WERI-Rb-1 (cell line): ENCODE measurements around the gene ITPA.
"Not testable (repeated sequence)": the region's sequence is repeated elsewhere in the genome, so short reads cannot be mapped to it uniquely, and the experiment has no call there.

ENCODE experiments used
- DNase-seq: peaks from one replicate; pipeline ENCODE4 v3.0.0-alpha.2; 2020
- H3K27ac ChIP-seq: fragments of 250-450 bp; sonication (Bioruptor Pico); 2 replicates; pipeline ENCODE4 v1.5.1; 2020; ENCODE audit warnings: mild to moderate bottlenecking, moderate library complexity
- H3K27me3 ChIP-seq: fragments of 250-450 bp; sonication (Bioruptor Pico); 2 replicates; pipeline ENCODE4 v1.5.1; 2021; ENCODE audit warnings: mild to moderate bottlenecking, low read depth, moderate library complexity; ENCODE audit not compliant: insufficient read depth, severe bottlenecking
- H3K36me3 ChIP-seq: fragments of 250-450 bp; sonication (Bioruptor Pico); 2 replicates; pipeline ENCODE4 v1.5.1; 2020; ENCODE audit warnings: mild to moderate bottlenecking, moderate library complexity
- H3K4me3 ChIP-seq: 2 replicates; pipeline ENCODE4 v1.5.1; 2011; ENCODE audit warnings: low read depth, mild to moderate bottlenecking, control low read depth, low read length
- H3K9me3 ChIP-seq: fragments of 250-450 bp; sonication (Bioruptor Pico); 2 replicates; pipeline ENCODE4 v1.5.1; 2021; ENCODE audit warnings: mild to moderate bottlenecking, moderate library complexity; ENCODE audit not compliant: severe bottlenecking
- TF ChIP-seq, protein P1 (sequence below): IDR thresholded peaks from 2 replicates; pipeline ENCODE4 v1.5.1; 2011; ENCODE audit warnings: low read depth, mild to moderate bottlenecking, control low read depth, inconsistent platforms, low read length

ITPA gene

DNA sequence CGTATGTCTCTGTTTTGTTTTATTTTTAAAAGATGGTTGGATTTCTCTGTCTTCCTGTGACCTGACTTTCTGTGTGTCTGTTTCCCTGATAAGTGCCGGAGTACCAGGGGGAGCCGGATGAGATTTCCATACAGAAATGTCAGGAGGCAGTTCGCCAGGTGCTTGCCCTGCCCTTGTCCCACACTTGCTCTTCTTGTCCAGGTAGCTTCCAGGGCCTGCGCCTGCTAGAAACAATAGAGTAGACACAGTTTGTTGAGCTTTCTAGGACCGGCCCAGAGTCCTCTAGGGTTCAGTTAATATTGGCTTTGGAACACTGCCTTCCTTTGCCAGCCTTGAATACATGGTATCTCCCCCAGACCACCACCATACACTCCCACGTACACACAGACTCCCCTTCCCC is 3.9 kb downstream of the ITPA start:
- Histone ChIP-seq H3K27ac (no peak overlapping the region), H3K36me3 (peaks cover 23% of the 10 kb centered on the region), H3K4me3 (no peak overlapping the region), H3K27me3 (no peaks in the 10 kb centered on the region), H3K9me3 (no peaks in the 10 kb centered on the region)
- TF ChIP-seq, protein P1, sequence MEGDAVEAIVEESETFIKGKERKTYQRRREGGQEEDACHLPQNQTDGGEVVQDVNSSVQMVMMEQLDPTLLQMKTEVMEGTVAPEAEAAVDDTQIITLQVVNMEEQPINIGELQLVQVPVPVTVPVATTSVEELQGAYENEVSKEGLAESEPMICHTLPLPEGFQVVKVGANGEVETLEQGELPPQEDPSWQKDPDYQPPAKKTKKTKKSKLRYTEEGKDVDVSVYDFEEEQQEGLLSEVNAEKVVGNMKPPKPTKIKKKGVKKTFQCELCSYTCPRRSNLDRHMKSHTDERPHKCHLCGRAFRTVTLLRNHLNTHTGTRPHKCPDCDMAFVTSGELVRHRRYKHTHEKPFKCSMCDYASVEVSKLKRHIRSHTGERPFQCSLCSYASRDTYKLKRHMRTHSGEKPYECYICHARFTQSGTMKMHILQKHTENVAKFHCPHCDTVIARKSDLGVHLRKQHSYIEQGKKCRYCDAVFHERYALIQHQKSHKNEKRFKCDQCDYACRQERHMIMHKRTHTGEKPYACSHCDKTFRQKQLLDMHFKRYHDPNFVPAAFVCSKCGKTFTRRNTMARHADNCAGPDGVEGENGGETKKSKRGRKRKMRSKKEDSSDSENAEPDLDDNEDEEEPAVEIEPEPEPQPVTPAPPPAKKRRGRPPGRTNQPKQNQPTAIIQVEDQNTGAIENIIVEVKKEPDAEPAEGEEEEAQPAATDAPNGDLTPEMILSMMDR = no peak
- DNase-seq = no peak

DNA sequence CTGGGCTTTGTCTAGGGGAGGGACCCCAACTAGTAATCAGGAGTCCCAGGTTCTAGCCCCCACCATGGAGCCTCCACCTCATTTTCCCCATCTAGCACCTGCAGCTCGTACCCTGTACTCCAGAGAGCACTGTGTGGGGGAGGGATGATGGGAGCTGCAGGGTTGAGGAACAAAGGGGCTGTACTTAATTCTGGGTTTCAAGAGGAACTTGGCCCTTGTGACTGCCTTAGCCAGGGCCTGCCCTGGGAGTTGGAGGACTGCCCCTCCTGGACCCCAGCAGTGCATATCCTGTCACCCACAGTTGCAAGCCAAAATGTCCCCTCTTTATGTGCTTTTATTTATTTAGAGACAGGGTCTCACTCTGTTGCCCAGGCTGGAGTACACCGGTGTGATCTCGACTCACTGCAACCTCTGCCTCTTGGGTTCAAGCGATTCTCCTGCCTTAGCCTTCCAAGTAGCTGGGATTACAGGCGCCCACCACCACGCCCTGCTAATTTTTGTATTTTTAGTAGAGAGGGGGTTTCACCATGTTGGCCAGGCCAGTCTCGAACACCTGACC is 6.1 kb downstream of the ITPA start:
- not testable (repeated sequence) for DNase-seq, H3K9me3 ChIP-seq, H3K27ac ChIP-seq, H3K4me3 ChIP-seq, H3K27me3 ChIP-seq
- peaks cover 27% of the 10 kb centered on the region for H3K36me3 ChIP-seq

DNA sequence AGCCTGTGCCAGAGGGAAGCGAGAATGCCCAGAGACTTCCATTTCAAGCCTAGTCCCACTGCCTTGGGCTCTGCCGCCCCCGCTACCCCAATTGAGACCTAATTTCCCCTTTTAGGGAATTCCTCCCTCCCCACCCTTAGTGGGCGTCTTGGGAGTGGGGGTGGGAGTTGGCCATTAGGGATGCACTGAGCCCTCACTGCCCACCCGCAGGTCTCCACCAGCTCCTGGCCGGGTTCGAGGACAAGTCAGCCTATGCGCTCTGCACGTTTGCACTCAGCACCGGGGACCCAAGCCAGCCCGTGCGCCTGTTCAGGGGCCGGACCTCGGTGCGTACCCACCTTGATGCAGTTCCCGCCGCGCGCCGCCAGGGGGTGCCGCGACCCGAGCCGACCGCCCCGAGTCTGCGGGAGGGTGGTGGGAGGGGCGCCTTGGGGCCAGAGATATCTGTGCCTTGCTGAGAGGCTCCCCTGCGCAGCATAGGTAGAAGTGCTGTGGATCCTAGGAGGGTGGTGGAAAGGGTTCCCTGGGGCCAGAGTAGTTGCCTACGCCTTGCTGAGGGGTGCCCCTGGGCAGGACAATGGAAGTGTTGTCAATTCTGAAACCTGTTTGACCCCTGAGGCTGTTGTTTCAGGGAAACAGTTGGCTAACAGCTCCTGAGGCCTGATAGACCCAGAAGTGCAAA is 9.2 kb downstream of the ITPA start:
- peaks cover 29% of the 10 kb centered on the region for H3K36me3 ChIP-seq
- TF ChIP-seq, protein P1 = peak; percentile 87
- no peaks in the 10 kb centered on the region for H3K27me3 ChIP-seq
- no peak overlapping the region for H3K27ac ChIP-seq
- H3K4me3 ChIP-seq = no peak overlapping the region
- DNase-seq = peak; percentile 77
- no peaks in the 10 kb centered on the region for H3K9me3 ChIP-seq

DNA sequence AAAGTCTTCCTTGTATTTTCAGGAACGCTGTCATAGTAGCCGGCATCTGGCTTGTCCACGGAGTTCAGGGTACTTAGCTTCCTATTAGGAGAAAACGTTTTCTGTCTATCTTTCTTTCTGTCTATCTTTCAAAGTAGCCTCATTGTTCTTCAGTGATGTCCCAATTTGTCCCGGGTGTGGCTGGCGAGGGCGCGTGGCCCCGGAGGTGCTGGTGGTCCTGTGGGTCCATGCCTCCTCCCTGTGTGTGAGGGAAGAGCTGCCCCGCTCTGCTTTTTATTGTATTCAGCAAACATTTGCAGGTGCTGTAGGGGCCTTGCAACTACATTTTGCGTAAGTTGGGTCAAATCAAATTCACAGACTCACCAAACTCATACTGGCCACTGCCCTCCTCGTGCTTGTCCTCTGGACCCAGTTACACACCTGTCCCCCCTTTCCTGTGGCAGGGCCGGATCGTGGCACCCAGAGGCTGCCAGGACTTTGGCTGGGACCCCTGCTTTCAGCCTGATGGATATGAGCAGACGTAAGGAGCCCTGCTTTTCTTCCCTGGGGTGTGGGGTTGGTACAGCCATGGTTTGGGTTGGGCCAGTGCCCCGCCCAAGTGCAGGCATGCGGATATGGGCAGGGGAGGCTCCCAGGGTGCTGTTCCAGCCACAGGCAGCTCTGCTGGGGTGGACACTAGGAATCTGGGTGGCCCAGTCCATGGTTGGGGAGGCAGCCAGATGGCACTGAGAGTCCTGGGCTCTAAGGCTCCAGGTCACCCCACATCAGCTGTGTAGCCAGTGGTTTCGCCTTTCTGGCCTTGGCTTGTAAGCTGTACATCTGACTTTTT is 12.3 kb downstream of the ITPA start:
- TF ChIP-seq, protein P1 = no peak
- peaks cover 19% of the 10 kb centered on the region for H3K36me3 ChIP-seq
- H3K27me3 ChIP-seq = no peaks in the 10 kb centered on the region
- no peaks in the 10 kb centered on the region for H3K9me3 ChIP-seq
- no peak for DNase-seq
- H3K27ac ChIP-seq = no peak overlapping the region
- H3K4me3 ChIP-seq = no peak overlapping the region

DNA sequence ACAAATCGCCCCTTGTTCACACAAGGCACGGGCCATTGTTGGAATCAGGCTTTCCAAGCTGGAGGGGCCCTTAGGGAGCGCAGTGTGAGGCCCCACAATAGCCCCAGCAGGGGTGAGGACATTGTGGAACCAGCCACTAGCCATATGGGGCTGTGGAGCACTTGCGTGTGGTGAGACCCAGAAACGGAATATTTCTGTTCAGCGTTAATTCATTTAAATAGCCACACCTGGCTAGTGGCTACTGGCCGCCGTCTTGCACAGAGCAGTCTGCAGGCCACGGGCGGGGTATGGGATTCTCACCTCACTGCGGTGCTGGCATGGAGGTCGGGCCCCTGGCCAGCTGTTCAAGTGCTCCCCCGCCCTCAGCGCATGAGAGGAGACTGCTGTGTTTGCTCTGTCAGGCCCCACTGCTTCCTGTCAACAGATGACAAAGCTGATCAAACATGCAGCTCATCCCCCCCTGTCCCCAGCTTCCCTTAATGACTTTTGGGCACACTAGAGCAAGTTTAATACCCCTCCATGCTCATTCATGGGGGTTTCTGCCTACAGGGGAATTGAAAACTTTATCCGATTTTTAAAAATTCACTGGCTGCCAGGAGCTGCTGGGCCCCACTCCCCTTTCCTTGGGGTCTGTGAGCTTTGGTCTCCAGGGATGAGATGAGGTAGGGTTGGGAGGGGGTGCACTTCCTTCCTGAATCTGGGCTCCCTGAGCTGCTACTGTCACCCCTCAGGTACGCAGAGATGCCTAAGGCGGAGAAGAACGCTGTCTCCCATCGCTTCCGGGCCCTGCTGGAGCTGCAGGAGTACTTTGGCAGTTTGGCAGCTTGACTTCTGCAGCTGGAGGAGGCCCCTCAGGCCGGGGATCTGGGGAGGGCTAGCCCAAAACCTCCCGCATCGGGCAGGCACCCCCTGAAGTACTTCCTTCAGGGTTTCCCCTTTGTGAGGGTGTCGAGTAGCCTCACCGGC is 13.6 kb downstream of the ITPA start:
- no peaks in the 10 kb centered on the region for H3K27me3 ChIP-seq
- peak; percentile 81 for DNase-seq
- H3K4me3 ChIP-seq = no peak overlapping the region
- TF ChIP-seq, protein P1 = no peak
- 0 out of 2 replicates have a peak overlapping the region, but pooled peaks have one; percentile 36 for H3K27ac ChIP-seq
- no peaks in the 10 kb centered on the region for H3K9me3 ChIP-seq
- H3K36me3 ChIP-seq = peaks cover 12% of the 10 kb centered on the region
